Suprapubic skin (tissue), 4 donors: ENCODE measurements around the gene CDH11. TPM values are rescaled to one million over a fixed set of nuclear protein-coding genes. Genes with fewer than 3 reads are reported as not detected.

ENCODE experiments used
- DNase-seq, 2 donors: peaks; one replicate each; pipeline ENCODE4 v3.0.0-alpha.2; 2019; ENCODE audit warnings: low spot score in 2 of 2
- H3K27ac ChIP-seq: fragments of 200-600 bp; sonication (generic); one replicate; pipeline ENCODE4 v1.5.1; 2019
- H3K27me3 ChIP-seq: fragments of 200-600 bp; sonication (generic); one replicate; pipeline ENCODE4 v1.5.1; 2019
- H3K36me3 ChIP-seq: fragments of 200-600 bp; sonication (generic); one replicate; pipeline ENCODE4 v1.5.1; 2019
- H3K4me1 ChIP-seq: fragments of 200-600 bp; sonication (generic); one replicate; pipeline ENCODE4 v1.5.1; 2019
- H3K4me3 ChIP-seq: fragments of 200-600 bp; sonication (generic); one replicate; pipeline ENCODE4 v1.5.1; 2019; ENCODE audit warnings: mild to moderate bottlenecking
- H3K9me3 ChIP-seq: fragments of 200-600 bp; sonication (generic); one replicate; pipeline ENCODE4 v1.5.1; 2019
- EP300 ChIP-seq: sonication (generic); formaldehyde crosslinking; IDR thresholded peaks from one replicate; pipeline ENCODE4 v1.6.1; 2017; ENCODE audit warnings: antibody characterized with exemption
- POLR2A ChIP-seq, 2 donors: fragments of 450-650 bp; IDR thresholded peaks; one replicate each; pipeline ENCODE4 v1.6.1; 2017; ENCODE audit warnings: antibody characterized with exemption in 2 of 2, mild to moderate bottlenecking in 2 of 2, moderate library complexity in 2 of 2
- POLR2AphosphoS5 ChIP-seq, 3 donors: sonication (generic); formaldehyde crosslinking; IDR thresholded peaks; one replicate each; pipeline ENCODE4 v1.6.1; 2017; ENCODE audit warnings: antibody characterized with exemption in 3 of 3
- WGBS: methylation state at CpG from one replicate; pipeline ENCODE4 v1.1.5; 2018; 5-methylcytosine and 5-hydroxymethylcytosine counted together
- total RNA-seq, 4 donors: library from RNA; depleted of rRNA; stranded (reverse); fragments of >200 nt; gene quantifications; one replicate each; pipeline ENCODE4 v1.1.0, GENCODE V29; 2016
- TF ChIP-seq, protein P1 (sequence below), 2 donors: fragments of 200-600 bp in 1 of 2; fragments of 450-650 bp in 1 of 2; sonication (generic) in 1 of 2; IDR thresholded peaks; one replicate each; pipeline ENCODE4 v1.5.1; 2016 to 2019; ENCODE audit warnings: antibody characterized with exemption in 2 of 2, mild to moderate bottlenecking in 1 of 2, moderate library complexity in 1 of 2

Gene CDH11
- total RNA-seq, 4 donors from 2014 or later, result 10.3 to 41.4 (median 25.8) TPM

DNA sequence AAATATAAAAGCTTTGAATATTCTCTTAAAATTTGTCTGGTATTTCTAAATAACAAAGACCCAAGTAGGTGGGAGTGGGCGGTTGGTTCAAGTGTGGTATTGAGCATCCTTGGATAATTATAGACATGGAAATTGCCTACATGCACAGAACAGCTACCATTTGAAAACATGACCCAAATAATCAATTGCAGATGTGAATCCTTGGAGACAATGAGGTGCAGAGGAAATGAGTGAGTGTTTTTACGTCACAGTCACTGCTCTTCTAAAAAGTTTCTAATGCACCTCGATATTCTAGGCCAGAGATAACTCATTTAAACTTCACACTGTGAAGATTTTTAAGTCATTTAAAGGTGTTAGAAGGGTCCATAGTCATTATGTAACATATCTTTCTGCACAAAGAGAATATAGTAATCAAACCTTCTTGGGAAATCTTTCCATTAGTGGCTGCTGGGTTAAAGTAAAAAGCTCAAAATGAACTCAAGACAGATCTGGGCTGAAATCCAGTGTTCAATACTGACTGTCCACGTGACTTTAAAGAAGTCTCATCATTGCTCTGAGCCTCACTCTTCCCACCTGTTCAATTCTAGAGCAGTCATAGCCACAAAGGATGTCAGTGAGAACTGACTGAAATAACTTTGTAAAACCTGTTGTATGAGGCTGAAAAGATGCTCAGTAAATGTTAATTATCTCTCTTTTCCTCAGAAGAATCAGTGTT lies 144.5 kb downstream of the CDH11 start:
- WGBS, result 69% methylated on average over 4 of the region's 4 CpGs

DNA sequence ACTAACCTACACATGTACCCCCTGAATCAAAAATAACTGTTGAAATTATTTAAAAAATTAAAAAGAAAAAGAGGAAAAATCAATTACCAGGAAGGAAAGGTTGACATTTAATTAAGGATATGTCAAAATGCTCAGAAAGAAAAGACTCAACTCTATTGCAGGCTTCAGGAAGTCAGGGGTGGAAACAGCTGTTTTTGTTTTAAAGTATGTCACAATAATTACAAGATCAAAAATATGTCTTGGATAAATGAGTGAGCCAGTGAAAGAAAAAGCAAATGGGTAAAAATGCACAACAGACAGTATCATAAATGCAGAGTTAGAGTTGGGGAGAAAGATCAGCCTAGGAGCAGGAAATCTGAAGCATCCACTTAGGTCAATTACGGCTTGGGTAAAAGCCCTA lies 146.0 kb downstream of the CDH11 start:
- 67% methylated on average over 1 of the region's 1 CpG for WGBS
- H3K4me1 ChIP-seq, result no peaks in the 10 kb centered on the region
- no peak for DNase-seq
- peaks cover 10% of the 10 kb centered on the region for H3K36me3 ChIP-seq
- TF ChIP-seq POLR2A (IDR thresholded peaks at IDR 0.05), result no peak
- TF ChIP-seq POLR2AphosphoS5 (IDR thresholded peaks at IDR 0.05), result no peak
- TF ChIP-seq, protein P1, sequence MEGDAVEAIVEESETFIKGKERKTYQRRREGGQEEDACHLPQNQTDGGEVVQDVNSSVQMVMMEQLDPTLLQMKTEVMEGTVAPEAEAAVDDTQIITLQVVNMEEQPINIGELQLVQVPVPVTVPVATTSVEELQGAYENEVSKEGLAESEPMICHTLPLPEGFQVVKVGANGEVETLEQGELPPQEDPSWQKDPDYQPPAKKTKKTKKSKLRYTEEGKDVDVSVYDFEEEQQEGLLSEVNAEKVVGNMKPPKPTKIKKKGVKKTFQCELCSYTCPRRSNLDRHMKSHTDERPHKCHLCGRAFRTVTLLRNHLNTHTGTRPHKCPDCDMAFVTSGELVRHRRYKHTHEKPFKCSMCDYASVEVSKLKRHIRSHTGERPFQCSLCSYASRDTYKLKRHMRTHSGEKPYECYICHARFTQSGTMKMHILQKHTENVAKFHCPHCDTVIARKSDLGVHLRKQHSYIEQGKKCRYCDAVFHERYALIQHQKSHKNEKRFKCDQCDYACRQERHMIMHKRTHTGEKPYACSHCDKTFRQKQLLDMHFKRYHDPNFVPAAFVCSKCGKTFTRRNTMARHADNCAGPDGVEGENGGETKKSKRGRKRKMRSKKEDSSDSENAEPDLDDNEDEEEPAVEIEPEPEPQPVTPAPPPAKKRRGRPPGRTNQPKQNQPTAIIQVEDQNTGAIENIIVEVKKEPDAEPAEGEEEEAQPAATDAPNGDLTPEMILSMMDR (IDR thresholded peaks at IDR 0.05), result no peak
- no peak for TF ChIP-seq EP300
- H3K9me3 ChIP-seq, result no peaks in the 10 kb centered on the region
- no peak overlapping the region for H3K4me3 ChIP-seq
- no peak overlapping the region for H3K27ac ChIP-seq
- no peaks in the 10 kb centered on the region for H3K27me3 ChIP-seq

More for the DNA sequence above, 144.5 kb downstream of the CDH11 start:
- H3K4me3 ChIP-seq, result no peak overlapping the region
- no peaks in the 10 kb centered on the region for H3K9me3 ChIP-seq
- no peaks in the 10 kb centered on the region for H3K4me1 ChIP-seq
- H3K36me3 ChIP-seq, result peaks cover 2% of the 10 kb centered on the region
- no peaks in the 10 kb centered on the region for H3K27me3 ChIP-seq
- no peak overlapping the region for H3K27ac ChIP-seq
- DNase-seq, result no peak
- TF ChIP-seq, protein P1 (IDR thresholded peaks at IDR 0.05), result no peak
- no peak for TF ChIP-seq EP300

DNA sequence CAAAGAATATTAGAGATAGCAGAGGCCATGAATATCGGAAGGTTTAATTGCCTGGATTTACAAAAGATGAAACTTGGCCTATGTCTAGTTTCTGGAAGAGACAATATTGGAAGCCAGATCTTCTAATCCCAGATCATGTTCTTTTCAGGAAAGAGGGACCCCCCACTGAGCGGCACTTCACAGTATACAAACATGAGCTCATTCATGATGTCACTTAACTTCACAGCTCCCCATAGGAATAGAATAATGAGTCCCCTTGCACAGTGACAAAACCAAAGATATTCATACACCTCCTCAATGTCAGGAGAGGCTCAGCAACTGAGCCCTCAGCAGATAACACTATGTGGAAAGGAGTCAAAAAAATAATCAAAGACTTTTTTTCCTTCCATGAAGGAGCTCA lies 147.5 kb downstream of the CDH11 start:
- Histone ChIP-seq H3K4me1 (no peaks in the 10 kb centered on the region), H3K4me3 (no peak overlapping the region), H3K36me3 (peaks cover 10% of the 10 kb centered on the region), H3K9me3 (no peaks in the 10 kb centered on the region), H3K27me3 (no peaks in the 10 kb centered on the region), H3K27ac (no peak overlapping the region)
- 85% methylated on average over 2 of the region's 2 CpGs for WGBS
- TF ChIP-seq POLR2A (IDR thresholded peaks at IDR 0.05) (no peak), POLR2AphosphoS5 (IDR thresholded peaks at IDR 0.05) (no peak), EP300 (no peak)
- TF ChIP-seq, protein P1 (IDR thresholded peaks at IDR 0.05), result no peak
- DNase-seq, result no peak

DNA sequence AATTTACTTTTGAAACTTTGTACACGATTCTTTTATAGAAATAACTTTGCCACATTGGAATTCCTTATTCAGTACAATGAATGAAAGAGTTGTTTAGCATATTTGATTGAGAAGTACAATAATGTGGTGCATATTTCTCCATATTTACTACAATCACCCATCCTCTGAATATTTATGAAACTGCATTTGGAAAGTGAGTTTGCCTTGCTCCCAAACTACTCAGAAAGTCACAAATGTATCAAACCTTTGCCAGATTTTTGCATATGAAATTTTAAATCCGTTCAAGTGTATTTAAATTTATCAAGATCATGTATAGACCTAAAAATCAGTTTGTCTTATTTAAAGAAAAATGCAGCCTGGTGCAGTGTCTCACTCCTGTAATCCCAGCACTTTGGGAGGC lies 148.7 kb downstream of the CDH11 start:
- Histone ChIP-seq H3K9me3 (no peaks in the 10 kb centered on the region), H3K27me3 (no peaks in the 10 kb centered on the region), H3K4me1 (no peaks in the 10 kb centered on the region), H3K36me3 (peaks cover 10% of the 10 kb centered on the region), H3K27ac (no peak overlapping the region), H3K4me3 (no peak overlapping the region)
- WGBS, result 44% methylated on average over 2 of the region's 2 CpGs
- DNase-seq, result no peak
- TF ChIP-seq POLR2A (IDR thresholded peaks at IDR 0.05), result no peak
- TF ChIP-seq POLR2AphosphoS5 (IDR thresholded peaks at IDR 0.05), result no peak
- TF ChIP-seq, protein P1 (IDR thresholded peaks at IDR 0.05), result no peak
- no peak for TF ChIP-seq EP300

DNA sequence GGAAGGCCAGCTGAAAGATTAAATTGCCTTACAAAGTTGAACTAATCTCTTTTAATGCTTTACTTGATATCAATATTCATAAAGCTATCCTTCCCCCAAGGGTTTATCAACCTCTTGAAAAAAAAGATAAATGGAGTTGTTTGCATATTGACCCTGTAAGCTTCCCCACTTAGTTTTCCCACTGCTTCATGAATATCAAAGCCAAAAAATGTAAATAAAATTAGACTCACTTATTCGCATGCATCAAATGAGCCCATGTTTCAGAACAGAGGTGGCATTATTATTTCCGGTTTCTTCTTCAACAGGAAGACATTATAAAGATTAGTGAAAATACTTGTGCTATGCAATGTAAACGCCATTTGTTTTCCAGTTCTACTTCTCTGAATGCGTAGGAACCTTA lies 150.7 kb downstream of the CDH11 start:
- H3K4me1 ChIP-seq, result no peaks in the 10 kb centered on the region
- H3K4me3 ChIP-seq, result no peak overlapping the region
- DNase-seq, result no peak
- no peaks in the 10 kb centered on the region for H3K27me3 ChIP-seq
- TF ChIP-seq POLR2AphosphoS5 (IDR thresholded peaks at IDR 0.05) (no peak), EP300 (no peak), POLR2A (IDR thresholded peaks at IDR 0.05) (no peak)
- TF ChIP-seq, protein P1 (IDR thresholded peaks at IDR 0.05), result no peak
- no peak overlapping the region for H3K27ac ChIP-seq
- H3K36me3 ChIP-seq, result peaks cover 10% of the 10 kb centered on the region
- 64% methylated on average over 4 of the region's 4 CpGs for WGBS
- no peaks in the 10 kb centered on the region for H3K9me3 ChIP-seq
